ENCODE results near the gene CD93. TPM values are rescaled to one million over a fixed set of nuclear protein-coding genes. Genes with fewer than 3 reads are reported as not detected.

CD93 gene
- total RNA-seq, 2 experiments from 2014 or later = 1.1 TPM

- H3K36me3 Mint-ChIP-seq (ENCODE audit: low read depth) = no peaks in the 10 kb centered on the region
- H3K27ac Mint-ChIP-seq = no peak overlapping the region
- H3K4me1 ChIP-seq (ENCODE audit: insufficient read depth, low read length) = peaks cover 34% of the 10 kb centered on the region
- CTCF ChIA-PET = no interaction called here
- H3K27me3 Mint-ChIP-seq = no peaks in the 10 kb centered on the region
- H3K4me1 Mint-ChIP-seq (ENCODE audit: low read depth) = peaks cover 18% of the 10 kb centered on the region
- no peak overlapping the region for H3K27ac ChIP-seq (ENCODE audit: low read depth in 1 of 2, low read length in 2 of 2)
- peak overlapping the region; percentile 56 for H3K4me3 ChIP-seq (ENCODE audit: low read length)
- intact Hi-C loops (cut with DNase I, micrococcal nuclease) = no loop called here
- POLR2A ChIA-PET = interaction anchor here (1.1 kb wide), 1 partner anchor 265 kb away, joined by 3 read pairs; the partner anchor contains the start of gene NXT1
- no peaks in the 10 kb centered on the region for H3K9me3 Mint-ChIP-seq
- no peak for TF ChIP-seq CTCF (IDR thresholded peaks at IDR 0.05)
- no peaks in the 10 kb centered on the region for H3K27me3 ChIP-seq (ENCODE audit: control insufficient read depth in 1 of 2, insufficient read depth in 2 of 2, low read length in 2 of 2)
- no peak overlapping the region for H3K4me3 Mint-ChIP-seq
- H3K9me3 ChIP-seq (ENCODE audit: control insufficient read depth in 1 of 2, insufficient read depth in 1 of 2, low read length in 2 of 2) = peaks cover 0 to 10% of the 10 kb centered on the region in 2 experiments
- no peaks in the 10 kb centered on the region for H3K36me3 ChIP-seq (ENCODE audit: insufficient read depth, low read length)
- ATAC-seq (ENCODE audit: poor library complexity) (no peak), DNase-seq (no peak)
These were observed 1.2 kb downstream of the CD93 start for GRCh38 chr20:23084845-23085365.

- Histone ChIP-seq H3K4me3 (ENCODE audit: low read length) (peak overlapping the region; percentile 56), H3K4me1 (ENCODE audit: insufficient read depth, low read length) (peaks cover 34% of the 10 kb centered on the region), H3K27ac (ENCODE audit: low read depth in 1 of 2, low read length in 2 of 2) (no peak overlapping the region), H3K36me3 (ENCODE audit: insufficient read depth, low read length) (no peaks in the 10 kb centered on the region), H3K9me3 (ENCODE audit: control insufficient read depth in 1 of 2, insufficient read depth in 1 of 2, low read length in 2 of 2) (peaks cover 0 to 10% of the 10 kb centered on the region in 2 experiments), H3K27me3 (ENCODE audit: control insufficient read depth in 1 of 2, insufficient read depth in 2 of 2, low read length in 2 of 2) (no peaks in the 10 kb centered on the region)
- no peaks in the 10 kb centered on the region for H3K27me3 Mint-ChIP-seq
- H3K9me3 Mint-ChIP-seq = no peaks in the 10 kb centered on the region
- no peaks in the 10 kb centered on the region for H3K36me3 Mint-ChIP-seq (ENCODE audit: low read depth)
- H3K27ac Mint-ChIP-seq = no peak overlapping the region
- intact Hi-C loops (cut with DNase I, micrococcal nuclease) = no loop called here
- no peak overlapping the region for H3K4me3 Mint-ChIP-seq
- ATAC-seq (ENCODE audit: poor library complexity) = no peak
- CTCF ChIA-PET = no interaction called here
- H3K4me1 Mint-ChIP-seq (ENCODE audit: low read depth) = peaks cover 18% of the 10 kb centered on the region
- TF ChIP-seq CTCF (IDR thresholded peaks at IDR 0.05) = no peak
- POLR2A ChIA-PET = no interaction called here
- DNase-seq = no peak
These were observed 1.8 kb downstream of the CD93 start for GRCh38 chr20:23084282-23084844.

GRCh38 chr20:23083553-23084220 is 2.4 kb downstream of the CD93 start:
- no peak for ATAC-seq (ENCODE audit: poor library complexity)
- peak overlapping the region; percentile 5 for H3K4me3 Mint-ChIP-seq
- CTCF ChIA-PET = no interaction called here

More at GRCh38 chr20:23083553-23084220, 2.4 kb downstream of the CD93 start:
- no peak for DNase-seq
- H3K9me3 Mint-ChIP-seq = no peaks in the 10 kb centered on the region
- no peaks in the 10 kb centered on the region for H3K27me3 Mint-ChIP-seq
- peaks cover 18% of the 10 kb centered on the region for H3K4me1 Mint-ChIP-seq (ENCODE audit: low read depth)
- Histone ChIP-seq H3K4me1 (ENCODE audit: insufficient read depth, low read length) (peaks cover 34% of the 10 kb centered on the region), H3K36me3 (ENCODE audit: insufficient read depth, low read length) (no peaks in the 10 kb centered on the region), H3K27me3 (ENCODE audit: control insufficient read depth in 1 of 2, insufficient read depth in 2 of 2, low read length in 2 of 2) (no peaks in the 10 kb centered on the region), H3K9me3 (ENCODE audit: control insufficient read depth in 1 of 2, insufficient read depth in 1 of 2, low read length in 2 of 2) (peaks cover 0 to 10% of the 10 kb centered on the region in 2 experiments), H3K27ac (ENCODE audit: low read depth in 1 of 2, low read length in 2 of 2) (no peak overlapping the region), H3K4me3 (ENCODE audit: low read length) (peak overlapping the region; percentile 56)
- no peak overlapping the region for H3K27ac Mint-ChIP-seq
- no peaks in the 10 kb centered on the region for H3K36me3 Mint-ChIP-seq (ENCODE audit: low read depth)
- POLR2A ChIA-PET = no interaction called here
- no peak for TF ChIP-seq CTCF (IDR thresholded peaks at IDR 0.05)
- intact Hi-C loops (cut with DNase I, micrococcal nuclease) = no loop called here

Measured in CD4-positive, alpha-beta T cell (primary cell).